ENCODE data around the gene ZNF562.

DNA sequence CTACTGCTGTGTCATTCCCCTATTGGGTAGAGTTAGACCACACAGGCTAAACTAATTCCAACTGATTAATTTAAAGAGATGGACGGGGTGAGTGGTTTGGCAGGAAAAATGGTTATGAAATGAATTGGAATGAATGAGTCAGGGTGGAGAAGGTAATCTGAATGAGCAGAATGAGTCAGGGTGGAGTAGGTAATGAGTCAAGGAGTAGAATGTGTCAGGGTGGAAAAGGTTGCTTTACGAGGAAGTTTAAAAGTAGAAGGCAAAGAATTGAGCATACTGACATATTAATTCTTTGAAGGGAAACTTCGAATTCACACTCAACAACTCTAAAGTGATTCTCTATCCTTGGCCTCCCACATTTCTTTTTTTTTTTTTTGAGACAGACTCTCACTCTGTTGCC lies 77.9 kb downstream of the ZNF562 start:
- TF ChIP-seq EZH2 (IDR thresholded peaks at IDR 0.05; ENCODE audit: borderline replicate concordance, low read length) = no peak
- TF ChIP-seq, protein P1, sequence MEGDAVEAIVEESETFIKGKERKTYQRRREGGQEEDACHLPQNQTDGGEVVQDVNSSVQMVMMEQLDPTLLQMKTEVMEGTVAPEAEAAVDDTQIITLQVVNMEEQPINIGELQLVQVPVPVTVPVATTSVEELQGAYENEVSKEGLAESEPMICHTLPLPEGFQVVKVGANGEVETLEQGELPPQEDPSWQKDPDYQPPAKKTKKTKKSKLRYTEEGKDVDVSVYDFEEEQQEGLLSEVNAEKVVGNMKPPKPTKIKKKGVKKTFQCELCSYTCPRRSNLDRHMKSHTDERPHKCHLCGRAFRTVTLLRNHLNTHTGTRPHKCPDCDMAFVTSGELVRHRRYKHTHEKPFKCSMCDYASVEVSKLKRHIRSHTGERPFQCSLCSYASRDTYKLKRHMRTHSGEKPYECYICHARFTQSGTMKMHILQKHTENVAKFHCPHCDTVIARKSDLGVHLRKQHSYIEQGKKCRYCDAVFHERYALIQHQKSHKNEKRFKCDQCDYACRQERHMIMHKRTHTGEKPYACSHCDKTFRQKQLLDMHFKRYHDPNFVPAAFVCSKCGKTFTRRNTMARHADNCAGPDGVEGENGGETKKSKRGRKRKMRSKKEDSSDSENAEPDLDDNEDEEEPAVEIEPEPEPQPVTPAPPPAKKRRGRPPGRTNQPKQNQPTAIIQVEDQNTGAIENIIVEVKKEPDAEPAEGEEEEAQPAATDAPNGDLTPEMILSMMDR (conservative IDR thresholded peaks at IDR 0.05 in 1 of 2, IDR thresholded peaks at IDR 0.05 in 1 of 2; ENCODE audit: extremely low read depth in 1 of 2, insufficient read depth in 1 of 2, low read depth in 1 of 2, low read length in 2 of 2) = no peak
